SK-N-SH (cell line): ENCODE data around the gene NT5M.

Source experiments
- EP300 ChIP-seq, 2 experiments: IDR thresholded peaks; 2 replicates each; pipeline versions ENCODE4 v1.4.0 to v1.6.1; 2012; ENCODE audit warnings: borderline replicate concordance in 1 of 2, low read depth in 1 of 2, low read length in 1 of 2
- GATA2 ChIP-seq: sonication (generic); formaldehyde crosslinking; IDR thresholded peaks from 2 replicates; pipeline ENCODE4 v1.5.0; 2020; ENCODE audit warnings: mild to moderate bottlenecking, missing genetic modification reagents
- RXRA ChIP-seq: IDR thresholded peaks from 2 replicates; pipeline ENCODE4 v1.4.0; 2012; ENCODE audit warnings: low read depth, mild to moderate bottlenecking, borderline replicate concordance
- TAF1 ChIP-seq: IDR thresholded peaks from 2 replicates; pipeline ENCODE4 v1.6.1; 2012; ENCODE audit warnings: low read depth, mild to moderate bottlenecking, low read length, moderate library complexity, borderline replicate concordance
- TF ChIP-seq, protein P1 (sequence below): fragments of 200-600 bp; sonication (generic); IDR thresholded peaks from 2 replicates; pipeline ENCODE4 v1.6.1; 2017; ENCODE audit warnings: antibody characterized with exemption, mild to moderate bottlenecking, moderate library complexity
- TF ChIP-seq, protein P2 (sequence below): IDR thresholded peaks from 2 replicates; pipeline ENCODE4 v1.4.0; 2012; ENCODE audit warnings: low read depth, borderline replicate concordance

DNA sequence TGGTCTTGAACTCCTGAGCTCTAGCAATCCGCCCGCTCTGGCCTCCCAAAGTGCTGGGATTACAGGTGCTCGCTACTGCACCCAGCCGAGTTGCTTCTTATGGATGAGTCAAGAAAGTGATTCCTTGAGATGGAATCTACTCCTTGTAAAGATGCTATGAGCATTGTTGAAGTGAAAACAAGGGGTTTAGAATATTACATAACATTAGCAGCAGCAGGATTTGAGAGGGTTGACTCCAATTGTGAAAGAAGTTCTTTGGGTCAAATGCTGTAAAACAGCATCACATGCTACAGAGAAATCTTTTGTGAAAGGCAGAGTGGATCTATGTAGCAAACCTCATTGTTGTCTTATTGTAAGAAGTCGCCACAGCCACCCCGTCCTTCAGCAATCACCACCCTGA, 72.7 kb downstream of the NT5M start:
- TF ChIP-seq GATA2 (no peak), EP300 (IDR thresholded peaks at IDR 0.05; ENCODE audit: borderline replicate concordance in 1 of 2, low read depth in 1 of 2, low read length in 1 of 2) (no peak), TAF1 (no peak), RXRA (no peak)
- TF ChIP-seq, protein P1, sequence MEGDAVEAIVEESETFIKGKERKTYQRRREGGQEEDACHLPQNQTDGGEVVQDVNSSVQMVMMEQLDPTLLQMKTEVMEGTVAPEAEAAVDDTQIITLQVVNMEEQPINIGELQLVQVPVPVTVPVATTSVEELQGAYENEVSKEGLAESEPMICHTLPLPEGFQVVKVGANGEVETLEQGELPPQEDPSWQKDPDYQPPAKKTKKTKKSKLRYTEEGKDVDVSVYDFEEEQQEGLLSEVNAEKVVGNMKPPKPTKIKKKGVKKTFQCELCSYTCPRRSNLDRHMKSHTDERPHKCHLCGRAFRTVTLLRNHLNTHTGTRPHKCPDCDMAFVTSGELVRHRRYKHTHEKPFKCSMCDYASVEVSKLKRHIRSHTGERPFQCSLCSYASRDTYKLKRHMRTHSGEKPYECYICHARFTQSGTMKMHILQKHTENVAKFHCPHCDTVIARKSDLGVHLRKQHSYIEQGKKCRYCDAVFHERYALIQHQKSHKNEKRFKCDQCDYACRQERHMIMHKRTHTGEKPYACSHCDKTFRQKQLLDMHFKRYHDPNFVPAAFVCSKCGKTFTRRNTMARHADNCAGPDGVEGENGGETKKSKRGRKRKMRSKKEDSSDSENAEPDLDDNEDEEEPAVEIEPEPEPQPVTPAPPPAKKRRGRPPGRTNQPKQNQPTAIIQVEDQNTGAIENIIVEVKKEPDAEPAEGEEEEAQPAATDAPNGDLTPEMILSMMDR, result no peak
- TF ChIP-seq, protein P2, sequence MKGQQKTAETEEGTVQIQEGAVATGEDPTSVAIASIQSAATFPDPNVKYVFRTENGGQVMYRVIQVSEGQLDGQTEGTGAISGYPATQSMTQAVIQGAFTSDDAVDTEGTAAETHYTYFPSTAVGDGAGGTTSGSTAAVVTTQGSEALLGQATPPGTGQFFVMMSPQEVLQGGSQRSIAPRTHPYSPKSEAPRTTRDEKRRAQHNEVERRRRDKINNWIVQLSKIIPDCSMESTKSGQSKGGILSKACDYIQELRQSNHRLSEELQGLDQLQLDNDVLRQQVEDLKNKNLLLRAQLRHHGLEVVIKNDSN, result no peak
